NT2/D1 (cell line): ENCODE results near the gene KCNE3.

Experiments used
- DNase-seq: peaks from one replicate; pipeline ENCODE4 v3.0.0-alpha.2; 2011; ENCODE audit warnings: low read depth, low spot score
- H3K27me3 ChIP-seq: 2 replicates; pipeline ENCODE4 v1.6.0; 2011; ENCODE audit warnings: mild to moderate bottlenecking; ENCODE audit not compliant: insufficient read length, insufficient read depth
- H3K36me3 ChIP-seq: 2 replicates; pipeline ENCODE4 v1.6.1; 2011; ENCODE audit warnings: mild to moderate bottlenecking, low read length, mixed read lengths; ENCODE audit not compliant: insufficient read depth, insufficient read length
- H3K4me1 ChIP-seq: 2 replicates; pipeline ENCODE4 v1.5.1; 2011; ENCODE audit not compliant: insufficient read depth, insufficient read length
- H3K4me3 ChIP-seq: 2 replicates; pipeline ENCODE4 v1.5.1; 2011; ENCODE audit warnings: low read depth; ENCODE audit not compliant: insufficient read length
- H3K9ac ChIP-seq: 2 replicates; pipeline ENCODE4 v1.6.0; 2011; ENCODE audit warnings: low read depth; ENCODE audit not compliant: insufficient read length
- H3K9me3 ChIP-seq: 2 replicates; pipeline ENCODE4 v1.5.1; 2011; ENCODE audit warnings: mild to moderate bottlenecking, low read length; ENCODE audit not compliant: insufficient read depth
- SUZ12 ChIP-seq: IDR thresholded peaks from 2 replicates; pipeline ENCODE4 v1.6.1; 2011; ENCODE audit not compliant: insufficient read length, insufficient read depth; ENCODE audit errors: extremely low read depth
- YY1 ChIP-seq: IDR thresholded peaks from 2 replicates; pipeline ENCODE4 v1.6.1; 2011; ENCODE audit not compliant: insufficient read length, insufficient read depth
- ZNF274 ChIP-seq: IDR thresholded peaks from 2 replicates; pipeline ENCODE4 v1.6.1; 2011; ENCODE audit warnings: mild to moderate bottlenecking, low read depth, low read length

The KCNE3 gene

DNA sequence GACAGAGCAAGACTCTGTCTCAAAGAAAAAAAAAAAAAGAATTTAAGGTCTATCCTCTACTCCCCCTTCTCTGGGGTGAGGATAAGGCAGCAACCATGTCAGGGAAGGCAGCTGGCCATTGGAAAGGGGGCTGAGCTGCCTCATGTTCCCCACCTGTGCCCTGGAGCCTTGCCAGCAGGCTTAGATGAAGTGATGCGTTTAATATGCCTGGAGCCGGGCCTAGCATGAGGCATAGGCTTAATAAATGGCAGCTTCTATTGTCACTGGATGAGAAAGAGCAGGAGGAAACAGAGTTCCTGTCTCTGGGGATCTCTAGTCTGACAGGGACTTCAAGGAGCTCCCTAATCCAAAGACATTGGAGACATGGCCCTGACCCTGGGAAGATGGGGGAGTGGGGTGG is 3.2 kb upstream of the KCNE3 start:
- Histone ChIP-seq H3K9ac (no peak overlapping the region), H3K27me3 (no peaks in the 10 kb centered on the region), H3K4me1 (no peaks in the 10 kb centered on the region), H3K9me3 (no peaks in the 10 kb centered on the region), H3K4me3 (no peak overlapping the region), H3K36me3 (no peaks in the 10 kb centered on the region)
- no peak for DNase-seq
- no peak for TF ChIP-seq SUZ12
- TF ChIP-seq YY1: no peak
- no peak for TF ChIP-seq ZNF274

DNA sequence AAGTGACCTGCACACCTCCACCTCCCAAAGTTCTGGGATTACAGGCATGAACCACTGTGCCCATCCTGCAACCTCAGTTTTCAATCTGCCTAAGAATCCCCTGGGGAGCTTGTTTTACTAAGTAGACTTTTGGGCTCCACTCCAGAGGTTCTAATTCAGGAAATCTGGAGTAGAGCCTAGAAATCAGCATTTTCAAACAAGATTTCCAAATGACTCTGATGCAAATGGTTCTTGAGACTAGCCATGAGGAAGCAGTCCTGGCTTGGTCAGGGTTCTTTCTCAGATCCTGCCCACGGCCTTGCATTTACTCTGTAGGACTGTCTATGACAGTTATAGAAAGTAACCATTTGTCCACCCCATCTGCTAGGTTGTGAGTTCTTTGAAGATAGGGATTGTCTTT is 1.6 kb upstream of the KCNE3 start:
- Histone ChIP-seq H3K9ac (no peak overlapping the region), H3K4me3 (no peak overlapping the region), H3K4me1 (peaks cover 2% of the 10 kb centered on the region), H3K9me3 (no peaks in the 10 kb centered on the region), H3K36me3 (no peaks in the 10 kb centered on the region), H3K27me3 (no peaks in the 10 kb centered on the region)
- TF ChIP-seq YY1: no peak
- TF ChIP-seq SUZ12: no peak
- no peak for TF ChIP-seq ZNF274
- no peak for DNase-seq

DNA sequence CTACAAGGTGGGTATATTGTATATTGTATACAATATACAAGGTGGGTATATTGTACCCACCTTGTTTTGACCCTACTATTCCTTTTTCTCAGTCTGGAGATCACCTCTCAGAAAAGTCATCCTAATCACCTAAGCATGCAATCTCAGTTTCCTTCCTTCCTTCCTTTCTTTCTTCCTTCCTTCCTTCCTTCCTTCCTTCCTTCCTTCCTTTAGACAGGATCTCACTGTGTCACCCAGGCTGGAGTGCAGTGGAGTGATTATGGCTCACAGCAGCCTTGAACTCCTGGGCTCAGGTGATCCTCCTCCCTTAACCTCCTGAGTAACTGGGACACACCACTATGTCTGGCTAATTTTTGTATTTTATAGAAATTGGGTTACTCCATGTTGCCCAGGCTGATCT is 1.2 kb upstream of the KCNE3 start:
- H3K9ac ChIP-seq: no peak overlapping the region
- DNase-seq: no peak
- H3K4me1 ChIP-seq: peaks cover 2% of the 10 kb centered on the region
- no peaks in the 10 kb centered on the region for H3K9me3 ChIP-seq
- no peak for TF ChIP-seq YY1
- TF ChIP-seq SUZ12: no peak
- no peak for TF ChIP-seq ZNF274
- no peaks in the 10 kb centered on the region for H3K36me3 ChIP-seq
- no peak overlapping the region for H3K4me3 ChIP-seq
- H3K27me3 ChIP-seq: no peaks in the 10 kb centered on the region

DNA sequence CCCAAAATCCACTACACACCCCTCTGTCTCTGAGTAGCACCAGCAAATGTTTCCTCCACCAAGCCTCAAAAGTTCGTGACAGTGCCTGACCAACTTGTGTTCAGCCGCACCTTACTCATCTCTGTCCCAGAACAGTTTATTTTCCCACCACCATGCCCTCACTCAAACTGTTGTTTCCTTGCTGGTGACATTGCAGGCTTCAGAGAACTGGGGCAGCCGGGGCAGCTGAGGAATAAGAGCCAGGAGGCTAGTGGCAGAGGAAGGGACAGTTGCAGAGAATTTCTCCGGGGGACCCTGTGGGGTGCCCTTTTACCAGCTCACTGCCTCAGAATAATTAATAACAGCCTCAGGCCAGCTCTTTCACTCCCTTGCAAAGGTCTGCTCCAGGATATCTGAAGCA is 709 bp upstream of the KCNE3 start:
- no peak for TF ChIP-seq SUZ12
- TF ChIP-seq ZNF274: no peak
- TF ChIP-seq YY1: no peak
- peak overlapping the region; percentile 27 for H3K9ac ChIP-seq

DNA sequence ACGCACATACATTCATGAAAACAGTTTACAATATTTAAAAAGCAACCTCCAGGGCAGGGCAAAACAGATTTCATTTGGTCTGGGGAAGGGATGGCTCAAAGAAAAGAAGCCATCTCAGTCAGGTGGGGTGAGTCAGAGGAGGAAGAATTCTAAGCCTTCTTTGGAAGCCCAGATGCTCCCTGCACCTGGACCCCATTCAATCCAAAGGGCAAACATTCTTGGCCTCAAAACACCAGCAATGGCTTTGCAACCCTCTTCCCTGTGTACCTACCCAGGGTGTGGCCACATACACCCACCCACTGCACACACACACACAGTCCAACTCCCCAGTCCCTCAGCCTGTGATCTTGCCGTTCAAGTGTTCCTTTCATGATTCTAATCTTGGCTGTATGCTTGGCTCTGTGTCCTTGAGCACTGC is 2.0 kb downstream of the KCNE3 start:
- H3K4me3 ChIP-seq: no peak overlapping the region
- peaks cover 2% of the 10 kb centered on the region for H3K4me1 ChIP-seq
- DNase-seq: no peak
- H3K36me3 ChIP-seq: no peaks in the 10 kb centered on the region
- H3K27me3 ChIP-seq: no peaks in the 10 kb centered on the region
- H3K9ac ChIP-seq: no peak overlapping the region
- TF ChIP-seq SUZ12: no peak
- no peak for TF ChIP-seq YY1
- no peak for TF ChIP-seq ZNF274
- no peaks in the 10 kb centered on the region for H3K9me3 ChIP-seq

More for the DNA sequence above, 709 bp upstream of the KCNE3 start:
- Histone ChIP-seq H3K4me1 (peaks cover 2% of the 10 kb centered on the region), H3K36me3 (no peaks in the 10 kb centered on the region), H3K27me3 (no peaks in the 10 kb centered on the region), H3K9me3 (no peaks in the 10 kb centered on the region), H3K4me3 (no peak overlapping the region)
- no peak for DNase-seq

DNA sequence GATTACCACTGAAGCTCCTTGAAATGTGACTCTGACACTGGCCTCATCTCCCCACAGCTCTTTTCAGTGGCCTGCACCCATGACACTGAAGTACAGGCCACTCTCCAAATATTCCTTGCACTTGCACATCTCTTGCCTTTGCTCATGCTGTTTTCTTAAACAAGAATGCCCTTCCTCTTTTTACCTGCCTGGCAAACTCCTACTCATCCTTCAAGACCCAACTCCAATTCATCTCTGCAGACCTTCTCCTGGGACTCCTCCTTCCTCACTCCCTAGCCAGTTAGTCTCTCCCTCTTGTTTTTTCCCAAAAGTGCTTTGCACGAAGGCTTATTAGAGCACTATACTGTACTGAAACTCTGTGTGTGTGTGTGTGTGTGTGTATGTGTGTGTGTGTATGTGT is 2.6 kb downstream of the KCNE3 start:
- Histone ChIP-seq H3K27me3 (no peaks in the 10 kb centered on the region), H3K4me3 (no peak overlapping the region), H3K9ac (no peak overlapping the region), H3K4me1 (peaks cover 2% of the 10 kb centered on the region), H3K36me3 (no peaks in the 10 kb centered on the region), H3K9me3 (no peaks in the 10 kb centered on the region)
- no peak for TF ChIP-seq ZNF274
- TF ChIP-seq YY1: no peak
- no peak for TF ChIP-seq SUZ12
- no peak for DNase-seq

DNA sequence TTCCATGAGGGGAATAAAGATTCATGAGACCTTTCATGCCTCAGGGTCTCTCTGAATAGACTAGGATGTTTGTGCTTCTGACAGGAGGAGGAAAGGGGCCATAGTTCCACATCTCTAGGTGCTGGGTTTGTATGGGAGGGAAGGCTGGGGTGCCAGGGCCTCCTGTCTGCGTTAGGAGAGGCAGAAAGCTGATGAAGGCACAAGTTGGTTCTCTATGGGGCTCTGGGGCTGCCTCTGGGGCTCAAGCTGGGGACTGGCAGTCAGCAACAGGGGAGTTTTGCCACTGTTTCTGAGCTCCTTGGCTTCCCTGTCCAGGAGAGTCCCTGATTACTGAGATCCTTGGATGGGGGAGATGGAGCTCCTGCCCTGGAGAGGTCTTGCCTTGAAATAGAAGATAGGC is 4.1 kb downstream of the KCNE3 start:
- no peak for DNase-seq

DNA sequence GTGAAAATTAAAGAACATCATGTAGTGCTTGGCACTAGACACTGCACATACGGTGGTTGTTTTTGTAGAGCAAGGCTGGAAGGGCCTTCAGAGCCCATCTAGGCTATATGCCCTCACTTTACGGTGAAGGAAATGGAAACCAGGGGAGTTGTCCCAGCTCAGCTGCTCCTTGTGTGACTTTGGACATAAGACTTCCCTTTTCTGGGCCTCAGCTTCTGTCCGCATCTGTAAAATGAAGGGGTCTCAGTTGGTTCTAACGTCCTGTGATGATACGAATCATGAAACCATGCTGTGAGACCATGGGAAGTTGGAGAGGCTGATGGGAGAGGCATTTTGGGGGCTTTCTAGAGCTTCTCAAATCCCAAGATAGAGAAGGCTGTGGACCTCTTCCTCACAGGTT is 4.7 kb downstream of the KCNE3 start:
- TF ChIP-seq YY1: no peak
- no peak for TF ChIP-seq ZNF274
- no peak for TF ChIP-seq SUZ12

More for the DNA sequence above, 4.1 kb downstream of the KCNE3 start:
- Histone ChIP-seq H3K27me3 (no peaks in the 10 kb centered on the region), H3K4me1 (peaks cover 2% of the 10 kb centered on the region), H3K9ac (no peak overlapping the region), H3K9me3 (no peaks in the 10 kb centered on the region), H3K4me3 (no peak overlapping the region), H3K36me3 (no peaks in the 10 kb centered on the region)
- TF ChIP-seq SUZ12: no peak
- no peak for TF ChIP-seq YY1
- no peak for TF ChIP-seq ZNF274

More for the DNA sequence above, 4.7 kb downstream of the KCNE3 start:
- DNase-seq: no peak
- Histone ChIP-seq H3K9ac (no peak overlapping the region), H3K9me3 (no peaks in the 10 kb centered on the region), H3K36me3 (no peaks in the 10 kb centered on the region), H3K4me1 (peaks cover 2% of the 10 kb centered on the region), H3K4me3 (no peak overlapping the region), H3K27me3 (no peaks in the 10 kb centered on the region)
